ENCODE data around the gene LILRB5.
"Not testable (repeated sequence)": the region's sequence is repeated elsewhere in the genome, so short reads cannot be mapped to it uniquely, and the experiment has no call there.

Gene LILRB5

GRCh38 chr19:54216869-54217268 is 40.2 kb downstream of the LILRB5 start:
- no peak for TF ChIP-seq CTCF (conservative IDR thresholded peaks at IDR 0.05; ENCODE audit: low read depth, low read length)
- no peak overlapping the region for H3K9ac ChIP-seq
- no peaks in the 10 kb centered on the region for H4K20me1 ChIP-seq (ENCODE audit: insufficient read depth)
- H3K4me2 ChIP-seq = no peak overlapping the region
- no peak overlapping the region for H3K27ac ChIP-seq
- no peaks in the 10 kb centered on the region; the same call in 1 of the 2 replicates for H3K27me3 ChIP-seq (ENCODE audit: insufficient read depth, low read depth)
- H2AFZ ChIP-seq (ENCODE audit: low read depth) = no peak overlapping the region
- H3K4me1 ChIP-seq (ENCODE audit: low read depth, poor library complexity, severe bottlenecking) = no peaks in the 10 kb centered on the region
- no peaks in the 10 kb centered on the region for H3K79me2 ChIP-seq (ENCODE audit: insufficient read depth, low read depth)
- H3K36me3 ChIP-seq (ENCODE audit: insufficient read depth) = no peaks in the 10 kb centered on the region
- no peak overlapping the region for H3K4me3 ChIP-seq (IDR thresholded peaks at IDR 0.05; ENCODE audit: insufficient read depth, low read depth, low read length)

- H3K4me2 ChIP-seq; H3K79me2 ChIP-seq (ENCODE audit: insufficient read depth, low read depth); H3K27me3 ChIP-seq (ENCODE audit: insufficient read depth, low read depth); H3K27ac ChIP-seq; H2AFZ ChIP-seq (ENCODE audit: low read depth); H3K4me3 ChIP-seq (IDR thresholded peaks at IDR 0.05; ENCODE audit: insufficient read depth, low read depth, low read length); H4K20me1 ChIP-seq (ENCODE audit: insufficient read depth); H3K9ac ChIP-seq; H3K36me3 ChIP-seq (ENCODE audit: insufficient read depth): not testable (repeated sequence)
- H3K4me1 ChIP-seq (ENCODE audit: low read depth, poor library complexity, severe bottlenecking) = peaks cover 18% of the 10 kb centered on the region
Observed at GRCh38 chr19:54214734-54215133, 42.3 kb downstream of the LILRB5 start.

- H3K4me3 ChIP-seq (IDR thresholded peaks at IDR 0.05; ENCODE audit: insufficient read depth, low read depth, low read length); H3K27ac ChIP-seq; H3K9ac ChIP-seq; H3K79me2 ChIP-seq (ENCODE audit: insufficient read depth, low read depth); H4K20me1 ChIP-seq (ENCODE audit: insufficient read depth); H3K27me3 ChIP-seq (ENCODE audit: insufficient read depth, low read depth); H3K36me3 ChIP-seq (ENCODE audit: insufficient read depth); H3K4me2 ChIP-seq; H2AFZ ChIP-seq (ENCODE audit: low read depth): not testable (repeated sequence)
- H3K4me1 ChIP-seq (ENCODE audit: low read depth, poor library complexity, severe bottlenecking) = peaks cover 23% of the 10 kb centered on the region
Observed at GRCh38 chr19:54214217-54214616, 42.9 kb downstream of the LILRB5 start.

- H3K27me3 ChIP-seq (ENCODE audit: insufficient read depth, low read depth) = no peaks in the 10 kb centered on the region
- peak overlapping the region; percentile 41 for H3K27ac ChIP-seq
- TF ChIP-seq CTCF (conservative IDR thresholded peaks at IDR 0.05; ENCODE audit: low read depth, low read length) = no peak
- no peaks in the 10 kb centered on the region; the same call in 1 of the 2 replicates for H3K79me2 ChIP-seq (ENCODE audit: insufficient read depth, low read depth)
- H3K4me1 ChIP-seq (ENCODE audit: low read depth, poor library complexity, severe bottlenecking) = peaks cover 52% of the 10 kb centered on the region
- peak overlapping the region; percentile 10; the same call in 1 of the 2 replicates for H3K4me2 ChIP-seq
- H2AFZ ChIP-seq (ENCODE audit: low read depth) = no peak overlapping the region
- H3K36me3 ChIP-seq (ENCODE audit: insufficient read depth) = peaks cover 9% of the 10 kb centered on the region; the same call in 1 of the 2 replicates
- H4K20me1 ChIP-seq (ENCODE audit: insufficient read depth) = peaks cover 15% of the 10 kb centered on the region; the same call in 1 of the 2 replicates
- no peak overlapping the region for H3K4me3 ChIP-seq (IDR thresholded peaks at IDR 0.05; ENCODE audit: insufficient read depth, low read depth, low read length)
- H3K9ac ChIP-seq = no peak overlapping the region
Observed at GRCh38 chr19:54211235-54211634, 45.8 kb downstream of the LILRB5 start.

- H3K4me3 ChIP-seq (IDR thresholded peaks at IDR 0.05; ENCODE audit: insufficient read depth, low read depth, low read length) = no peak overlapping the region
- H3K4me1 ChIP-seq (ENCODE audit: low read depth, poor library complexity, severe bottlenecking) = peaks cover 64% of the 10 kb centered on the region
- H3K27ac ChIP-seq = peak overlapping the region; percentile 41
- H3K27me3 ChIP-seq (ENCODE audit: insufficient read depth, low read depth) = no peaks in the 10 kb centered on the region
- H4K20me1 ChIP-seq (ENCODE audit: insufficient read depth) = peaks cover 27% of the 10 kb centered on the region
- peaks cover 14% of the 10 kb centered on the region; the same call in 1 of the 2 replicates for H3K36me3 ChIP-seq (ENCODE audit: insufficient read depth)
- H3K9ac ChIP-seq = no peak overlapping the region; the same call in 1 of the 2 replicates
- peaks cover 12% of the 10 kb centered on the region; the same call in 1 of the 2 replicates for H3K79me2 ChIP-seq (ENCODE audit: insufficient read depth, low read depth)
- no peak for TF ChIP-seq CTCF (conservative IDR thresholded peaks at IDR 0.05; ENCODE audit: low read depth, low read length)
- H3K4me2 ChIP-seq = peak overlapping the region; percentile 56
- no peak overlapping the region for H2AFZ ChIP-seq (ENCODE audit: low read depth)
Observed at GRCh38 chr19:54209811-54210494, 47.1 kb downstream of the LILRB5 start.
